ENCODE data around the gene PEX26. TPM values are rescaled to one million over a fixed set of nuclear protein-coding genes. Genes with fewer than 3 reads are reported as not detected.
A peak's percentile ranks its signal among the peaks of the same experiment; 100 is the strongest.

The PEX26 gene
- total RNA-seq, 1 donor from 2014 or later, result 5.2 TPM

GRCh38 chr22:18056161-18056666, 21.6 kb upstream of the PEX26 start:
- Histone ChIP-seq H3K4me3 (ENCODE audit: low read length in 3 of 3) (peak overlapping the region in 2 of 3 donors; percentile 18 to 52), H3K36me3 (ENCODE audit: control insufficient read depth in 3 of 3, insufficient read depth in 3 of 3, low read length in 3 of 3) (no peaks in the 10 kb centered on the region), H3K27ac (ENCODE audit: low read depth, low read length) (peak overlapping the region; percentile 91), H3K27me3 (ENCODE audit: control insufficient read depth in 3 of 3, insufficient read depth in 3 of 3, low read length in 3 of 3) (no peaks in the 10 kb centered on the region), H3K9ac (ENCODE audit: low read depth in 1 of 3, low read length in 3 of 3) (peak overlapping the region; percentile 47 to 79 (median 60)), H3K4me1 (ENCODE audit: control insufficient read depth in 3 of 3, insufficient read depth in 3 of 3, low read length in 3 of 3) (peaks cover 27 to 37% (median 37%) of the 10 kb centered on the region in 3 donors), H3K9me3 (ENCODE audit: control insufficient read depth in 3 of 3, low read length in 3 of 3) (no peaks in the 10 kb centered on the region)

GRCh38 chr22:18056807-18057474, 20.8 kb upstream of the PEX26 start:
- Histone ChIP-seq H3K9me3 (ENCODE audit: control insufficient read depth in 3 of 3, low read length in 3 of 3) (no peaks in the 10 kb centered on the region), H3K27me3 (ENCODE audit: control insufficient read depth in 3 of 3, insufficient read depth in 3 of 3, low read length in 3 of 3) (no peaks in the 10 kb centered on the region), H3K27ac (ENCODE audit: low read depth, low read length) (peak overlapping the region; percentile 91), H3K36me3 (ENCODE audit: control insufficient read depth in 3 of 3, insufficient read depth in 3 of 3, low read length in 3 of 3) (no peaks in the 10 kb centered on the region), H3K4me3 (ENCODE audit: low read length in 3 of 3) (peak overlapping the region; percentile 9 to 58 (median 38)), H3K9ac (ENCODE audit: low read depth in 1 of 3, low read length in 3 of 3) (peak overlapping the region; percentile 33 to 79 (median 60)), H3K4me1 (ENCODE audit: control insufficient read depth in 3 of 3, insufficient read depth in 3 of 3, low read length in 3 of 3) (peaks cover 27 to 39% (median 38%) of the 10 kb centered on the region in 3 donors)

GRCh38 chr22:18057568-18058209, 20.1 kb upstream of the PEX26 start:
- Histone ChIP-seq H3K27ac (ENCODE audit: low read depth, low read length) (peak overlapping the region; percentile 91), H3K36me3 (ENCODE audit: control insufficient read depth in 3 of 3, insufficient read depth in 3 of 3, low read length in 3 of 3) (no peaks in the 10 kb centered on the region), H3K9ac (ENCODE audit: low read depth in 1 of 3, low read length in 3 of 3) (no peak overlapping the region), H3K4me1 (ENCODE audit: control insufficient read depth in 3 of 3, insufficient read depth in 3 of 3, low read length in 3 of 3) (peaks cover 27 to 39% (median 38%) of the 10 kb centered on the region in 3 donors), H3K9me3 (ENCODE audit: control insufficient read depth in 3 of 3, low read length in 3 of 3) (no peaks in the 10 kb centered on the region), H3K27me3 (ENCODE audit: control insufficient read depth in 3 of 3, insufficient read depth in 3 of 3, low read length in 3 of 3) (no peaks in the 10 kb centered on the region), H3K4me3 (ENCODE audit: low read length in 3 of 3) (no peak overlapping the region)

- Histone ChIP-seq H3K9me3 (ENCODE audit: control insufficient read depth in 3 of 3, low read length in 3 of 3) (no peaks in the 10 kb centered on the region), H3K9ac (ENCODE audit: low read depth in 1 of 3, low read length in 3 of 3) (no peak overlapping the region), H3K4me3 (ENCODE audit: low read length in 3 of 3) (no peak overlapping the region), H3K27me3 (ENCODE audit: control insufficient read depth in 3 of 3, insufficient read depth in 3 of 3, low read length in 3 of 3) (no peaks in the 10 kb centered on the region), H3K27ac (ENCODE audit: low read depth, low read length) (no peak overlapping the region), H3K4me1 (ENCODE audit: control insufficient read depth in 3 of 3, insufficient read depth in 3 of 3, low read length in 3 of 3) (peaks cover 27 to 39% (median 38%) of the 10 kb centered on the region in 3 donors), H3K36me3 (ENCODE audit: control insufficient read depth in 3 of 3, insufficient read depth in 3 of 3, low read length in 3 of 3) (no peaks in the 10 kb centered on the region)
Measured at GRCh38 chr22:18058371-18059093, 19.3 kb upstream of the PEX26 start.

GRCh38 chr22:18059094-18059417, 18.7 kb upstream of the PEX26 start:
- no peak overlapping the region for H3K4me3 ChIP-seq (ENCODE audit: low read length in 3 of 3)
- H3K27me3 ChIP-seq (ENCODE audit: control insufficient read depth in 3 of 3, insufficient read depth in 3 of 3, low read length in 3 of 3), result no peaks in the 10 kb centered on the region
- H3K9ac ChIP-seq (ENCODE audit: low read depth in 1 of 3, low read length in 3 of 3), result no peak overlapping the region
- H3K27ac ChIP-seq (ENCODE audit: low read depth, low read length), result no peak overlapping the region
- peaks cover 27 to 39% (median 38%) of the 10 kb centered on the region in 3 donors for H3K4me1 ChIP-seq (ENCODE audit: control insufficient read depth in 3 of 3, insufficient read depth in 3 of 3, low read length in 3 of 3)
- H3K9me3 ChIP-seq (ENCODE audit: control insufficient read depth in 3 of 3, low read length in 3 of 3), result no peaks in the 10 kb centered on the region
- no peaks in the 10 kb centered on the region for H3K36me3 ChIP-seq (ENCODE audit: control insufficient read depth in 3 of 3, insufficient read depth in 3 of 3, low read length in 3 of 3)

- Histone ChIP-seq H3K4me1 (ENCODE audit: control insufficient read depth in 3 of 3, insufficient read depth in 3 of 3, low read length in 3 of 3) (peaks cover 27 to 39% (median 38%) of the 10 kb centered on the region in 3 donors), H3K27me3 (ENCODE audit: control insufficient read depth in 3 of 3, insufficient read depth in 3 of 3, low read length in 3 of 3) (no peaks in the 10 kb centered on the region), H3K27ac (ENCODE audit: low read depth, low read length) (no peak overlapping the region), H3K4me3 (ENCODE audit: low read length in 3 of 3) (no peak overlapping the region), H3K9ac (ENCODE audit: low read depth in 1 of 3, low read length in 3 of 3) (no peak overlapping the region), H3K36me3 (ENCODE audit: control insufficient read depth in 3 of 3, insufficient read depth in 3 of 3, low read length in 3 of 3) (no peaks in the 10 kb centered on the region), H3K9me3 (ENCODE audit: control insufficient read depth in 3 of 3, low read length in 3 of 3) (no peaks in the 10 kb centered on the region)
Measured at GRCh38 chr22:18059473-18059872, 18.3 kb upstream of the PEX26 start.

- Histone ChIP-seq H3K4me3 (ENCODE audit: low read length in 3 of 3) (no peak overlapping the region), H3K27me3 (ENCODE audit: control insufficient read depth in 3 of 3, insufficient read depth in 3 of 3, low read length in 3 of 3) (no peaks in the 10 kb centered on the region), H3K4me1 (ENCODE audit: control insufficient read depth in 3 of 3, insufficient read depth in 3 of 3, low read length in 3 of 3) (peaks cover 27 to 39% (median 38%) of the 10 kb centered on the region in 3 donors), H3K36me3 (ENCODE audit: control insufficient read depth in 3 of 3, insufficient read depth in 3 of 3, low read length in 3 of 3) (no peaks in the 10 kb centered on the region), H3K9ac (ENCODE audit: low read depth in 1 of 3, low read length in 3 of 3) (no peak overlapping the region), H3K27ac (ENCODE audit: low read depth, low read length) (no peak overlapping the region), H3K9me3 (ENCODE audit: control insufficient read depth in 3 of 3, low read length in 3 of 3) (no peaks in the 10 kb centered on the region)
Measured at GRCh38 chr22:18059991-18060390, 17.8 kb upstream of the PEX26 start.

- Histone ChIP-seq H3K36me3 (ENCODE audit: control insufficient read depth in 3 of 3, insufficient read depth in 3 of 3, low read length in 3 of 3) (no peaks in the 10 kb centered on the region), H3K27ac (ENCODE audit: low read depth, low read length) (no peak overlapping the region), H3K4me1 (ENCODE audit: control insufficient read depth in 3 of 3, insufficient read depth in 3 of 3, low read length in 3 of 3) (peaks cover 24 to 39% (median 31%) of the 10 kb centered on the region in 3 donors), H3K9me3 (ENCODE audit: control insufficient read depth in 3 of 3, low read length in 3 of 3) (no peaks in the 10 kb centered on the region), H3K27me3 (ENCODE audit: control insufficient read depth in 3 of 3, insufficient read depth in 3 of 3, low read length in 3 of 3) (peaks cover 0 to 4% (median 3%) of the 10 kb centered on the region in 3 donors), H3K9ac (ENCODE audit: low read depth in 1 of 3, low read length in 3 of 3) (no peak overlapping the region), H3K4me3 (ENCODE audit: low read length in 3 of 3) (no peak overlapping the region)
Measured at GRCh38 chr22:18060646-18061620, 16.9 kb upstream of the PEX26 start.

- Histone ChIP-seq H3K27me3 (ENCODE audit: control insufficient read depth in 3 of 3, insufficient read depth in 3 of 3, low read length in 3 of 3) (peaks cover 0 to 5% (median 3%) of the 10 kb centered on the region in 3 donors), H3K9me3 (ENCODE audit: control insufficient read depth in 3 of 3, low read length in 3 of 3) (no peaks in the 10 kb centered on the region), H3K36me3 (ENCODE audit: control insufficient read depth in 3 of 3, insufficient read depth in 3 of 3, low read length in 3 of 3) (no peaks in the 10 kb centered on the region), H3K27ac (ENCODE audit: low read depth, low read length) (no peak overlapping the region), H3K9ac (ENCODE audit: low read depth in 1 of 3, low read length in 3 of 3) (no peak overlapping the region), H3K4me1 (ENCODE audit: control insufficient read depth in 3 of 3, insufficient read depth in 3 of 3, low read length in 3 of 3) (peaks cover 12 to 32% (median 18%) of the 10 kb centered on the region in 3 donors), H3K4me3 (ENCODE audit: low read length in 3 of 3) (no peak overlapping the region)
Measured at GRCh38 chr22:18062421-18062820, 15.4 kb upstream of the PEX26 start.
